HepG2 (cell line): ENCODE results near the gene BUD23. TPM values are rescaled to one million over a fixed set of nuclear protein-coding genes. Genes with fewer than 3 reads are reported as not detected.

Experiments used
- ATAC-seq: fragments of 200-7000 bp; cut with Tn5 transposase; 3 replicates; pipeline ENCODE4 v1.9.1; 2020; ENCODE audit warnings: mild to moderate bottlenecking, moderate library complexity
- BruUV-seq: library from RNA; stranded (reverse); fragments of 400-500 nt; replicated peaks from 2 replicates; lab custom pipeline; 2021; lab: Mats Ljungman, UMichigan
- CTCF ChIA-PET: fragments of 300-600 bp; formaldehyde crosslinking; extraction: SDS; loops from one replicate; lab custom pipeline; 2021; ENCODE audit warnings: low total read pairs, inconsistent platforms, low intra/inter-chr PET ratio; lab: Yijun Ruan, JAX
- POLR2A ChIA-PET: fragments of 350-600 bp; sonication (Branson Sonifier 250); formaldehyde crosslinking; loops from one replicate; lab custom pipeline; 2020; ENCODE audit warnings: antibody characterized with exemption, inconsistent platforms; lab: Yijun Ruan, JAX
- DNase-seq: peaks from one replicate; pipeline ENCODE4 v3.0.0-alpha.2; 2015; ENCODE audit warnings: low spot score
- FAIRE-seq: peaks from 3 replicates; lab custom pipeline; 2011; peaks lifted over from hg19 to GRCh38; lab: Jason Lieb, UNC
- H2AFZ ChIP-seq: one replicate; pipeline ENCODE4 v1.6.1; 2011; ENCODE audit warnings: low read length, inconsistent platforms
- H3K27ac ChIP-seq: fragments of 300-600 bp; 3 replicates; pipeline ENCODE4 v1.8.0; 2011; ENCODE audit warnings: mixed run types, mild to moderate bottlenecking, mixed read lengths, low read length, inconsistent platforms; ENCODE audit not compliant: insufficient read depth; ENCODE audit errors: extremely low read length
- H3K27me3 ChIP-seq, 2 experiments: fragments of 200-600 bp in 1 of 2; 2 replicates in 1 of 2; 3 replicates in 1 of 2; pipeline versions ENCODE4 v1.6.0 to v1.8.0; 2011; ENCODE audit warnings: low read length in 2 of 2, mild to moderate bottlenecking in 2 of 2, moderate library complexity in 2 of 2, inconsistent platforms in 1 of 2; ENCODE audit not compliant: insufficient read depth in 2 of 2, control insufficient read depth in 1 of 2
- H3K36me3 ChIP-seq, 2 experiments: fragments of 200-600 bp in 1 of 2; replicated peaks in 1 of 2; 2 replicates in 1 of 2; 3 replicates in 1 of 2; pipeline versions ENCODE4 v1.5.1 to v1.8.0; 2011; ENCODE audit warnings: low read length in 2 of 2, inconsistent platforms in 1 of 2; ENCODE audit not compliant: insufficient read depth in 2 of 2, control insufficient read depth in 1 of 2
- H3K4me1 ChIP-seq: 2 replicates; pipeline ENCODE4 v1.5.1; 2012; ENCODE audit warnings: low read length, inconsistent platforms; ENCODE audit not compliant: insufficient read depth
- H3K4me2 ChIP-seq: 2 replicates; pipeline ENCODE4 v1.6.0; 2011; ENCODE audit warnings: low read depth, low read length, inconsistent platforms
- H3K4me3 ChIP-seq, 3 experiments: fragments of 200-600 bp in 1 of 3; sonication (generic), shearing (Covaris generic) in 1 of 3; replicated peaks in 1 of 3; 2 replicates each; pipeline ENCODE4 v1.5.1; 2011 to 2016; ENCODE audit warnings: low read length in 3 of 3, inconsistent platforms in 2 of 3, low read depth in 2 of 3, mild to moderate bottlenecking in 2 of 3, control low read depth in 1 of 3, mixed read lengths in 1 of 3; ENCODE audit not compliant: insufficient read depth in 1 of 3
- H3K79me2 ChIP-seq: one replicate; pipeline ENCODE4 v1.6.1; 2011; ENCODE audit warnings: low read length, inconsistent platforms; ENCODE audit not compliant: insufficient read depth
- H3K9ac ChIP-seq: 2 replicates; pipeline ENCODE4 v1.6.0; 2011; ENCODE audit warnings: mild to moderate bottlenecking, low read depth, low read length, inconsistent platforms; ENCODE audit not compliant: insufficient read depth
- H3K9me3 ChIP-seq: 2 replicates; pipeline ENCODE4 v1.5.1; 2012; ENCODE audit warnings: mild to moderate bottlenecking, low read length
- H4K20me1 ChIP-seq: 2 replicates; pipeline ENCODE4 v1.6.0; 2011; ENCODE audit warnings: inconsistent platforms, mild to moderate bottlenecking, low read length, moderate library complexity; ENCODE audit not compliant: insufficient read depth
- MXD4 ChIP-seq: IDR thresholded peaks from 2 replicates; pipeline ENCODE4 v1.6.1; 2016; ENCODE audit warnings: mild to moderate bottlenecking, missing biosample characterization, missing genetic modification reagents
- RCOR2 ChIP-seq: IDR thresholded peaks from 2 replicates; pipeline ENCODE4 v1.6.1; 2016; ENCODE audit warnings: missing biosample characterization, missing genetic modification reagents
- ZC3H13 ChIP-seq: sonication (generic); formaldehyde crosslinking; IDR thresholded peaks from 2 replicates; pipeline ENCODE4 v1.8.1; 2023; ENCODE audit warnings: mild to moderate bottlenecking, missing genetic modification reagents, moderate library complexity
- ZHX2 ChIP-seq, 2 experiments: sonication (generic) in 1 of 2; formaldehyde crosslinking in 1 of 2; IDR thresholded peaks; 2 replicates each; pipeline versions ENCODE4 v1.6.1 to v1.9.0; 2014 to 2022; ENCODE audit warnings: antibody characterized with exemption in 1 of 2, borderline replicate concordance in 1 of 2, inconsistent platforms in 1 of 2, low read depth in 1 of 2, missing genetic modification reagents in 1 of 2
- ZNF546 ChIP-seq: sonication (generic); formaldehyde crosslinking; conservative IDR thresholded peaks from 2 replicates; pipeline ENCODE4 v1.8.1; 2023; ENCODE audit warnings: mild to moderate bottlenecking, missing genetic modification reagents
- WGBS: methylation state at CpG from one replicate; pipeline ENCODE4 v1.1.6; 2017; ENCODE audit warnings: low lambda C conversion rate; 5-methylcytosine and 5-hydroxymethylcytosine counted together
- in situ Hi-C: cut with HindIII; loops from 2 replicates; pipeline ENCODE4 v1.10.0; 2017; ENCODE audit warnings: low pct_unique_long_range_greater_than_20kb; ENCODE audit not compliant: extremely low pct_ligation_motif_present
- intact Hi-C: fragments of 100-400 bp; cut with micrococcal nuclease; formaldehyde crosslinking; loops from one replicate; pipeline ENCODE4 v1.10.0; 2022; ENCODE audit not compliant: unreplicated experiment
- polyA plus RNA-seq, 8 experiments: library from polyadenylated mRNA; depleted of rRNA in 3 of 8; stranded (reverse) in 7 of 8; unstranded in 1 of 8; fragments of >200 nt; fragmentation: Illumina TruSeq in 4 of 8; extraction: Trizol in 4 of 8; gene quantifications; 2 replicates each; pipeline versions ENCODE4 v1.2.1 to v1.2.3, GENCODE V29; 2011 to 2016; ENCODE audit warnings: low read depth in 4 of 8, missing spikeins in 1 of 8, mixed read lengths in 1 of 8; ENCODE audit not compliant: insufficient read depth in 1 of 8
- total RNA-seq, 5 experiments: library from RNA; depleted of rRNA; stranded (reverse); fragments of >200 nt; fragmentation: Illumina TruSeq; extraction: Trizol; gene quantifications; 2 replicates each; pipeline ENCODE4 v1.2.3, GENCODE V29; 2016; ENCODE audit warnings: low read depth in 1 of 5

BUD23 gene
- total and polyA plus RNA-seq, 2 of the 13 experiments (the other 11 are each of a cell fraction or from before 2014, with no cell fraction given): 47.5 to 54.5 TPM

- TF ChIP-seq ZHX2 (IDR thresholded peaks at IDR 0.05; ENCODE audit: low read depth) (no peak), ZHX2 (CRISPR knock-in tag; IDR thresholded peaks at IDR 0.05; ENCODE audit: borderline replicate concordance) (0 out of 2 replicates have a peak, but pooled peaks have one; percentile 18)
Observed at GRCh38 chr7:73682745-73683055, 697 bp upstream of the BUD23 start (continued).

- ATAC-seq (peak; percentile 14; the same call in 2 of the 3 replicates), DNase-seq (no peak), FAIRE-seq (no peak)
- in situ Hi-C loops (no loop called here), intact Hi-C loops (loop anchor here (2.0 to 5.0 kb wide), 2 partner anchors 17 to 33 kb away; partner anchors contain the start of genes STX1A and VPS37D)
- ChIA-PET POLR2A (interaction anchor here (1.0 to 1.6 kb wide), 5 partner anchors 13 to 61 kb away, joined by 3 to 9 read pairs (median 4); partner anchors contain the start of gene MLXIPL), CTCF (no interaction called here)
- H3K4me2 ChIP-seq: peak overlapping the region; percentile 80
- no peaks in the 10 kb centered on the region; a peak in 1 of 5 replicates for H3K27me3 ChIP-seq
- H3K4me3 ChIP-seq: peak overlapping the region; percentile 85 to 94 (median 92)
- peaks cover 32% of the 10 kb centered on the region for H3K4me1 ChIP-seq
- peaks cover 8 to 30% of the 10 kb centered on the region in 2 experiments for H3K36me3 ChIP-seq
- no peaks in the 10 kb centered on the region for H3K9me3 ChIP-seq
- WGBS: 34% methylated on average over 58 of the region's 58 CpGs
- H2AFZ ChIP-seq: no peak overlapping the region
- no peaks in the 10 kb centered on the region for H4K20me1 ChIP-seq
- TSS peak; percentile 88 for BruUV-seq
- peak overlapping the region; percentile 66 for H3K27ac ChIP-seq
- H3K79me2 ChIP-seq: peaks cover 52% of the 10 kb centered on the region
- peak overlapping the region; percentile 84 for H3K9ac ChIP-seq
- TF ChIP-seq RCOR2 (CRISPR knock-in tag): no peak
- 0 out of 2 replicates have a peak, but pooled peaks have one; percentile 28 for TF ChIP-seq ZC3H13 (CRISPR knock-in tag)
- no peak for TF ChIP-seq ZNF546 (CRISPR knock-in tag)
- no peak for TF ChIP-seq MXD4
Observed at GRCh38 chr7:73683788-73684693, 644 bp downstream of the BUD23 start.
